SK-N-SH (cell line): ENCODE measurements around the gene TTC7B. TPM values are rescaled to one million over a fixed set of nuclear protein-coding genes. Genes with fewer than 3 reads are reported as not detected.

Experiments used
- CTCF ChIA-PET: fragments of 300-600, 350-600 bp; formaldehyde crosslinking; extraction: SDS; loops from one replicate; lab custom pipeline; 2021; lab: Yijun Ruan, JAX
- POLR2A ChIA-PET: fragments of 350-600 bp; sonication (Branson Sonifier 250); formaldehyde crosslinking; extraction: SDS; loops from one replicate; lab custom pipeline; 2020; ENCODE audit warnings: antibody characterized with exemption, inconsistent platforms; lab: Yijun Ruan, JAX
- DNase-seq: peaks from one replicate; pipeline ENCODE4 v3.0.0; 2012
- H2AFZ ChIP-seq: fragments of 200-600 bp; sonication (generic); 2 replicates; pipeline ENCODE4 v1.8.1; 2016; ENCODE audit warnings: antibody characterized with exemption, mild to moderate bottlenecking, low read depth
- H3F3A ChIP-seq: fragments of 200-600 bp; sonication (generic); replicated peaks from 2 replicates; pipeline ENCODE3; 2016; ENCODE audit warnings: antibody characterized with exemption, mild to moderate bottlenecking; ENCODE audit not compliant: insufficient read depth
- H3K27ac ChIP-seq, 2 experiments: fragments of 200-500 bp in 1 of 2; fragments of 200-600 bp in 1 of 2; sonication (Bioruptor generic) in 1 of 2; sonication (generic), shearing (Covaris generic) in 1 of 2; 2 replicates each; pipeline versions ENCODE4 v1.5.1 to v1.6.1; 2014 to 2016; ENCODE audit warnings: low read depth in 2 of 2, inconsistent platforms in 1 of 2, low read length in 1 of 2, mild to moderate bottlenecking in 1 of 2, mixed read lengths in 1 of 2
- H3K27me3 ChIP-seq: fragments of 200-600 bp; sonication (generic), shearing (Covaris generic); 2 replicates; pipeline ENCODE4 v1.6.1; 2016; ENCODE audit warnings: mixed run types; ENCODE audit not compliant: insufficient read depth
- H3K36me3 ChIP-seq, 2 experiments: fragments of 200-500 bp in 1 of 2; fragments of 200-600 bp in 1 of 2; sonication (Bioruptor generic) in 1 of 2; sonication (generic) in 1 of 2; replicated peaks in 1 of 2; 2 replicates each; pipeline versions ENCODE3 to v1.5.1; 2014 to 2016; ENCODE audit warnings: low read length in 1 of 2, mild to moderate bottlenecking in 1 of 2; ENCODE audit not compliant: insufficient read depth in 2 of 2, control insufficient read depth in 1 of 2
- H3K4me1 ChIP-seq, 2 experiments: fragments of 200-500 bp in 1 of 2; fragments of 200-600 bp in 1 of 2; sonication (Bioruptor generic) in 1 of 2; sonication (generic), shearing (Covaris generic) in 1 of 2; 2 replicates each; pipeline versions ENCODE4 v1.5.1 to v1.6.1; 2014 to 2016; ENCODE audit warnings: low read depth in 1 of 2, low read length in 1 of 2, mixed run types in 1 of 2; ENCODE audit not compliant: insufficient read depth in 2 of 2, control insufficient read depth in 1 of 2
- H3K4me2 ChIP-seq: fragments of 200-600 bp; sonication (generic), shearing (Covaris generic); 2 replicates; pipeline ENCODE4 v1.6.1; 2017; ENCODE audit warnings: mixed run types
- H3K4me3 ChIP-seq, 2 experiments: fragments of 200-500 bp in 1 of 2; fragments of 200-600 bp in 1 of 2; sonication (Bioruptor generic) in 1 of 2; sonication (generic), shearing (Covaris generic) in 1 of 2; 2 replicates each; pipeline versions ENCODE4 v1.5.1 to v1.8.1; 2014 to 2016; ENCODE audit warnings: low read depth in 2 of 2, inconsistent platforms in 1 of 2, low read length in 1 of 2, mild to moderate bottlenecking in 1 of 2, mixed read lengths in 1 of 2, moderate library complexity in 1 of 2
- H3K79me2 ChIP-seq: fragments of 200-600 bp; sonication (generic); 2 replicates; pipeline ENCODE4 v1.8.1; 2017; ENCODE audit warnings: mild to moderate bottlenecking; ENCODE audit not compliant: insufficient read depth
- H3K9ac ChIP-seq: fragments of 200-600 bp; sonication (generic); 2 replicates; pipeline ENCODE4 v1.6.1; 2017; ENCODE audit warnings: mixed run types
- H3K9me2 ChIP-seq: fragments of 200-600 bp; sonication (generic); 2 replicates; pipeline ENCODE4 v1.6.1; 2017; ENCODE audit warnings: mixed run types
- H3K9me3 ChIP-seq: fragments of 200-600 bp; sonication (generic); 2 replicates; pipeline ENCODE4 v1.6.1; 2017; ENCODE audit warnings: mixed run types, mild to moderate bottlenecking, moderate library complexity
- H4K20me1 ChIP-seq: fragments of 200-600 bp; sonication (generic); 2 replicates; pipeline ENCODE4 v1.6.1; 2017; ENCODE audit warnings: mild to moderate bottlenecking, mixed run types; ENCODE audit not compliant: insufficient read depth
- ELF1 ChIP-seq: IDR thresholded peaks from 2 replicates; pipeline ENCODE4 v1.4.0; 2012
- EP300 ChIP-seq, 2 experiments: IDR thresholded peaks; 2 replicates each; pipeline versions ENCODE4 v1.4.0 to v1.6.1; 2012; ENCODE audit warnings: borderline replicate concordance in 1 of 2, low read depth in 1 of 2, low read length in 1 of 2
- EZH2phosphoT487 ChIP-seq: fragments of 200-600 bp; sonication (generic); IDR thresholded peaks from 2 replicates; pipeline ENCODE4 v1.6.1; 2017; ENCODE audit warnings: low read depth, mixed run types, mild to moderate bottlenecking, antibody characterized with exemption, moderate library complexity, borderline replicate concordance
- FOSL2 ChIP-seq: IDR thresholded peaks from 2 replicates; pipeline ENCODE4 v1.4.0; 2012; ENCODE audit warnings: low read depth, mild to moderate bottlenecking, moderate library complexity, borderline replicate concordance
- FOXM1 ChIP-seq: IDR thresholded peaks from 2 replicates; pipeline ENCODE4 v1.4.0; 2012; ENCODE audit warnings: low read depth, mild to moderate bottlenecking
- MXI1 ChIP-seq: IDR thresholded peaks from 2 replicates; pipeline ENCODE4 v1.6.1; 2012; ENCODE audit warnings: mild to moderate bottlenecking, low read depth, low read length, improper control_type of control experiment
- NFIC ChIP-seq: IDR thresholded peaks from 2 replicates; pipeline ENCODE4 v1.4.0; 2012; ENCODE audit warnings: borderline replicate concordance
- RFX5 ChIP-seq: IDR thresholded peaks from 2 replicates; pipeline ENCODE4 v1.6.1; 2012; ENCODE audit warnings: mild to moderate bottlenecking, improper control_type of control experiment, low read length
- RXRA ChIP-seq: IDR thresholded peaks from 2 replicates; pipeline ENCODE4 v1.4.0; 2012; ENCODE audit warnings: low read depth, mild to moderate bottlenecking, borderline replicate concordance
- TAF1 ChIP-seq: IDR thresholded peaks from 2 replicates; pipeline ENCODE4 v1.6.1; 2012; ENCODE audit warnings: low read depth, mild to moderate bottlenecking, low read length, moderate library complexity, borderline replicate concordance
- TCF12 ChIP-seq: IDR thresholded peaks from 2 replicates; pipeline ENCODE4 v1.4.0; 2012
- TEAD4 ChIP-seq: IDR thresholded peaks from 2 replicates; pipeline ENCODE4 v1.4.0; 2012; ENCODE audit warnings: mild to moderate bottlenecking, borderline replicate concordance; ENCODE audit not compliant: insufficient read depth
- YY1 ChIP-seq: IDR thresholded peaks from 2 replicates; pipeline ENCODE4 v1.4.0; 2012; ENCODE audit warnings: low read depth, mild to moderate bottlenecking
- WGBS: methylation state at CpG from one replicate; pipeline ENCODE4 v1.1.6; 2017; ENCODE audit warnings: low lambda C conversion rate; 5-methylcytosine and 5-hydroxymethylcytosine counted together
- polyA plus RNA-seq, 3 experiments: library from polyadenylated mRNA; depleted of rRNA; stranded (reverse); fragments of >200 nt; gene quantifications; 2 replicates each; pipeline ENCODE4 v1.2.3, GENCODE V29; 2012
- TF ChIP-seq, protein P1 (sequence below): IDR thresholded peaks from 2 replicates; pipeline ENCODE4 v1.4.0; 2012; ENCODE audit warnings: low read depth, borderline replicate concordance
- TF ChIP-seq, protein P2 (sequence below): IDR thresholded peaks from 2 replicates; pipeline ENCODE4 v1.4.0; 2012; ENCODE audit warnings: low read depth, borderline replicate concordance
- TF ChIP-seq, protein P3 (sequence below): fragments of 200-600 bp; sonication (generic); IDR thresholded peaks from 2 replicates; pipeline ENCODE4 v1.6.1; 2017; ENCODE audit warnings: antibody characterized with exemption, mild to moderate bottlenecking, moderate library complexity

The TTC7B gene
- polyA plus RNA-seq, 1 of the 3 experiments (the other 2 are of a cell fraction) = 43.1 TPM

DNA sequence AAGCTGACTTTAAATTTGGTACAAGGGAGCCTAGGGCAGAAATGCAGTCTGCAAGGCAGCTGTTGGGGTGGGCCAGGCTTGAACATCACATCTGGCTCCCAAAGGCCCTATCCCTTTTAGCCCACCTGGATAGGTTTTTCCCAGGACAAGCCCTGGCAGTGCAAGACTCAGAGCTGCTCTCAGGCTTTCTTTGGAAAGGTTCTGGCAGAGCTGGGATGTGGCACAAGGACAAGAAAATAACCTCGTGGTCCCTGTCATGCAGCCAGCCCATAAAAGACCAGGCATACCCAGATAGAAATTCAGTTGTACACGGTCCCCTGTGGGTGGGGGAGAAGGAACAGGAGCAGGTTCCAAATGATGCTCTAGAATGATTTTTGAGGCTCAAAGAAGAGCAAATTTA lies 206.9 kb downstream of the TTC7B start:
- POLR2A ChIA-PET = interaction anchor here (0.6 kb wide), 1 partner anchor 62 kb away, joined by 3 read pairs; no protein-coding TSS in a partner anchor
- DNase-seq = no peak
- no peaks in the 10 kb centered on the region for H3K9me2 ChIP-seq
- CTCF ChIA-PET = interaction anchor here (1.0 to 1.6 kb wide), 2 partner anchors 155 to 210 kb away, joined by 3 to 5 read pairs; no protein-coding TSS in a partner anchor
- no peak overlapping the region for H3K4me2 ChIP-seq
- no peaks in the 10 kb centered on the region for H3K79me2 ChIP-seq
- H3K36me3 ChIP-seq = peaks cover 0 to 7% of the 10 kb centered on the region in 2 experiments
- H3K4me1 ChIP-seq = peaks cover 7 to 34% of the 10 kb centered on the region in 2 experiments; a peak in 3 of 4 replicates
- TF ChIP-seq EP300 (IDR thresholded peaks at IDR 0.05; ENCODE audit: borderline replicate concordance in 1 of 2, low read depth in 1 of 2, low read length in 1 of 2) (no peak), TCF12 (no peak), TAF1 (no peak), ELF1 (no peak), RXRA (no peak), FOXM1 (no peak), FOSL2 (no peak), YY1 (no peak), EZH2phosphoT487 (no peak), TEAD4 (no peak), NFIC (no peak), RFX5 (no peak), MXI1 (no peak)
- TF ChIP-seq, protein P1, sequence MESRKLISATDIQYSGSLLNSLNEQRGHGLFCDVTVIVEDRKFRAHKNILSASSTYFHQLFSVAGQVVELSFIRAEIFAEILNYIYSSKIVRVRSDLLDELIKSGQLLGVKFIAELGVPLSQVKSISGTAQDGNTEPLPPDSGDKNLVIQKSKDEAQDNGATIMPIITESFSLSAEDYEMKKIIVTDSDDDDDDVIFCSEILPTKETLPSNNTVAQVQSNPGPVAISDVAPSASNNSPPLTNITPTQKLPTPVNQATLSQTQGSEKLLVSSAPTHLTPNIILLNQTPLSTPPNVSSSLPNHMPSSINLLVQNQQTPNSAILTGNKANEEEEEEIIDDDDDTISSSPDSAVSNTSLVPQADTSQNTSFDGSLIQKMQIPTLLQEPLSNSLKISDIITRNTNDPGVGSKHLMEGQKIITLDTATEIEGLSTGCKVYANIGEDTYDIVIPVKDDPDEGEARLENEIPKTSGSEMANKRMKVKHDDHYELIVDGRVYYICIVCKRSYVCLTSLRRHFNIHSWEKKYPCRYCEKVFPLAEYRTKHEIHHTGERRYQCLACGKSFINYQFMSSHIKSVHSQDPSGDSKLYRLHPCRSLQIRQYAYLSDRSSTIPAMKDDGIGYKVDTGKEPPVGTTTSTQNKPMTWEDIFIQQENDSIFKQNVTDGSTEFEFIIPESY = no peak
- TF ChIP-seq, protein P2, sequence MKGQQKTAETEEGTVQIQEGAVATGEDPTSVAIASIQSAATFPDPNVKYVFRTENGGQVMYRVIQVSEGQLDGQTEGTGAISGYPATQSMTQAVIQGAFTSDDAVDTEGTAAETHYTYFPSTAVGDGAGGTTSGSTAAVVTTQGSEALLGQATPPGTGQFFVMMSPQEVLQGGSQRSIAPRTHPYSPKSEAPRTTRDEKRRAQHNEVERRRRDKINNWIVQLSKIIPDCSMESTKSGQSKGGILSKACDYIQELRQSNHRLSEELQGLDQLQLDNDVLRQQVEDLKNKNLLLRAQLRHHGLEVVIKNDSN = no peak
- TF ChIP-seq, protein P3, sequence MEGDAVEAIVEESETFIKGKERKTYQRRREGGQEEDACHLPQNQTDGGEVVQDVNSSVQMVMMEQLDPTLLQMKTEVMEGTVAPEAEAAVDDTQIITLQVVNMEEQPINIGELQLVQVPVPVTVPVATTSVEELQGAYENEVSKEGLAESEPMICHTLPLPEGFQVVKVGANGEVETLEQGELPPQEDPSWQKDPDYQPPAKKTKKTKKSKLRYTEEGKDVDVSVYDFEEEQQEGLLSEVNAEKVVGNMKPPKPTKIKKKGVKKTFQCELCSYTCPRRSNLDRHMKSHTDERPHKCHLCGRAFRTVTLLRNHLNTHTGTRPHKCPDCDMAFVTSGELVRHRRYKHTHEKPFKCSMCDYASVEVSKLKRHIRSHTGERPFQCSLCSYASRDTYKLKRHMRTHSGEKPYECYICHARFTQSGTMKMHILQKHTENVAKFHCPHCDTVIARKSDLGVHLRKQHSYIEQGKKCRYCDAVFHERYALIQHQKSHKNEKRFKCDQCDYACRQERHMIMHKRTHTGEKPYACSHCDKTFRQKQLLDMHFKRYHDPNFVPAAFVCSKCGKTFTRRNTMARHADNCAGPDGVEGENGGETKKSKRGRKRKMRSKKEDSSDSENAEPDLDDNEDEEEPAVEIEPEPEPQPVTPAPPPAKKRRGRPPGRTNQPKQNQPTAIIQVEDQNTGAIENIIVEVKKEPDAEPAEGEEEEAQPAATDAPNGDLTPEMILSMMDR = no peak
- H3K9me3 ChIP-seq = no peaks in the 10 kb centered on the region
- H3K27me3 ChIP-seq = no peaks in the 10 kb centered on the region
- WGBS = 37% methylated on average over 2 of the region's 2 CpGs
- peak overlapping the region in 1 of 2 experiments; percentile 48; a peak in 2 of 4 replicates for H3K27ac ChIP-seq
- peaks cover 5% of the 10 kb centered on the region for H3F3A ChIP-seq
- H3K9ac ChIP-seq = no peak overlapping the region
- H2AFZ ChIP-seq = no peak overlapping the region
- H3K4me3 ChIP-seq = no peak overlapping the region
- H4K20me1 ChIP-seq = no peaks in the 10 kb centered on the region
